GM18511 (cell line): ENCODE results near the gene MAPKAPK2.
"Not testable (repeated sequence)": the region's sequence is repeated elsewhere in the genome, so short reads cannot be mapped to it uniquely, and the experiment has no call there.

ENCODE experiments used
- ATAC-seq: cut with Tn5 transposase; IDR thresholded peaks from one replicate; pipeline ENCODE4 v1.9.1; 2021; ENCODE audit warnings: mild to moderate bottlenecking, moderate library complexity; ENCODE audit not compliant: unreplicated experiment

MAPKAPK2 gene

GRCh38 chr1:206770531-206771337 is 86.0 kb downstream of the MAPKAPK2 start, which contains the start of gene IL19:
TSS of gene IL19 (plus strand) at chr1:206770773. CDS start at chr1:206836663, 65,890 bp downstream.
- ATAC-seq = peak; percentile 32

- ATAC-seq = no peak
Measured at GRCh38 chr1:206771338-206771692, 86.6 kb downstream of the MAPKAPK2 start.

GRCh38 chr1:206772243-206772937 is 87.7 kb downstream of the MAPKAPK2 start, which contains the start of gene IL10:
TSS of gene IL10 (minus strand) at chr1:206772494. CDS start at chr1:206772435, 59 bp downstream.
- no peak for ATAC-seq

GRCh38 chr1:206774093-206774492 is 89.4 kb downstream of the MAPKAPK2 start:
- no peak for ATAC-seq

GRCh38 chr1:206776229-206776628 is 91.5 kb downstream of the MAPKAPK2 start:
- no peak for ATAC-seq

GRCh38 chr1:206778031-206778430 is 93.3 kb downstream of the MAPKAPK2 start:
- ATAC-seq = no peak

- not testable (repeated sequence) for ATAC-seq
Measured at GRCh38 chr1:206778911-206779310, 94.2 kb downstream of the MAPKAPK2 start.

GRCh38 chr1:206779638-206780037 is 94.9 kb downstream of the MAPKAPK2 start:
- no peak for ATAC-seq

GRCh38 chr1:206782448-206782847 is 97.7 kb downstream of the MAPKAPK2 start:
- ATAC-seq = peak; percentile 68

- no peak for ATAC-seq
Measured at GRCh38 chr1:206783506-206783905, 98.8 kb downstream of the MAPKAPK2 start.
